ENCODE measurements around the gene IER2.
"Not testable (repeated sequence)": the region's sequence is repeated elsewhere in the genome, so short reads cannot be mapped to it uniquely, and the experiment has no call there.

GRCh38 chr19:13177584-13177983, 27.4 kb downstream of the IER2 start:
- TF ChIP-seq CTCF (IDR thresholded peaks at IDR 0.05; ENCODE audit: insufficient read depth, low read length, poor library complexity, severe bottlenecking); EZH2phosphoT487 (conservative IDR thresholded peaks at IDR 0.05; ENCODE audit: low read length): not testable (repeated sequence)
